ENCODE measurements around the gene PXDC1.

The PXDC1 gene

DNA sequence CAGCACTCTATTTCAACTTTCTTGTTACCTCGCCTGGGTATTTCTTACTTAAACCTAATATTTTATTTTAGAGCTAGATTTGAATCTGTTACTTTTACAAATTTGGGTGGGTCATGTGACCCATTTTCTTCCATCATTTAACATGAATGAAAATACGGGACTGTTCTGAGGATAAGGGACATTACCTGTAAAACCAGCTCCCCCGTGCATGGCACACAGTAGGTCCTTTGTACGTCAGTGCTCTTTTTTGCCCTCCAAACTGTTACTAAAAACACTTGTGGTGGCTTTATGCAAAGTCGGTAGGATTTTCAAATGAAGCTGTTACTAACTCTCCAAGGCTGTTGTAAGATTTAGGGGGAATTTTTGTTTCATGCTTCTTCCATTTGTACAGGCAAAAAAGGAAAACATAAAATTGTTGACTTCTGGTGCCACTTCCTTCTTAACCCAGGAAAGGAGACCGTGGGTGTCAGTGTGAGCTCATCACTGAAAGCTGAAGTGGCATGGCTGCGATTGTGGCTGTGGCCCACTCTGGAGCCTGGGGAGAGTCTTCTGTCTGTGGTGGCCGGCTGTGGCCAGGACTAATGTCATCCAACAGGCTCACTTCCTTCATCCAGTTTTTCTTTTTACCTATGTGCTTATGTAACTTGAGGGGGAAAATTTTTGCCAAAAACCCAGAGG is 40.2 kb upstream of the PXDC1 start:
- no peaks in the 10 kb centered on the region for H3K36me3 ChIP-seq (ENCODE audit: control insufficient read depth, insufficient read depth, low read length)
- H3K27ac ChIP-seq (ENCODE audit: low read depth, low read length, severe bottlenecking) = no peak overlapping the region
- no peaks in the 10 kb centered on the region for H3K9me3 ChIP-seq (ENCODE audit: control insufficient read depth, low read length)
- WGBS, 2 experiments (ENCODE audit: insufficient coverage in 2 of 2) = 96 to 100% methylated on average over 3 to 4 of the region's 8 CpGs
- H3K4me1 ChIP-seq (ENCODE audit: control insufficient read depth, insufficient read depth, low read length, poor library complexity, severe bottlenecking) = no peaks in the 10 kb centered on the region
- H3K4me3 ChIP-seq (ENCODE audit: extremely low read depth, insufficient read depth, low read length, poor library complexity, severe bottlenecking) = no peak overlapping the region

DNA sequence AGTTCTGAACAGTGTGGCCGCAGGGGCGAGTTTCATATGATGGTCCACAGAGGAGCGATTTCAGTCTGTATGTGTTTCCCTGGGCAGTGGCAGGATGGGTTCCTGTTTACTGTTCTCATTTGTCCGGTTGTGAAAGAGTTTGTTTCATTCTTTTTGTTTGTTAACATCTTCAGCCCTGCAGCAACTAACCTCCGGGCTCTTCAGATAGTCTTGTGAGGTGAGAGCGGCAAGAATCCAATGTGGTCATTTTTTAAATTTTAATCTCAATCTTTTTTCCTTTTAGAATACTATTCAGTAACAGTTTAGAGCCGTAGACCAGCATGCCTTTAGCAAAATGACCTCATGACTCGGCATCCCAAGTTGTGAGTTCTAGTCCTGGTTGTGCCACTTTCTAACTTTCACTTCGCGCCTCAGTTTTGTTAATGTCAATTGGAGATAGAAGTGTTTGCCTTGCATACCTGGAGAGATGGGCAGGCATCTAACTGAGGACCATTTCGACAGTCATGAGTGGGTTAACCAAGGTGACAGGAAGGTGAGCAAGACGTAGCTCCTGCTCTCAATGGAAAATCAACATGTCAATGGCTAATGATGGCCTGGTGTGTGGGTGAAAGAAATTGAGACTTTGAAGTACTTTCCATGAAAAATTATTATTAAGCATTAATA is 38.5 kb upstream of the PXDC1 start:
- H3K36me3 ChIP-seq (ENCODE audit: control insufficient read depth, insufficient read depth, low read length) = no peaks in the 10 kb centered on the region
- WGBS, 2 experiments (ENCODE audit: insufficient coverage in 2 of 2) = 84 to 92% methylated on average over 7 to 8 of the region's 12 CpGs
- no peaks in the 10 kb centered on the region for H3K9me3 ChIP-seq (ENCODE audit: control insufficient read depth, low read length)
- H3K4me1 ChIP-seq (ENCODE audit: control insufficient read depth, insufficient read depth, low read length, poor library complexity, severe bottlenecking) = no peaks in the 10 kb centered on the region
- no peak overlapping the region for H3K27ac ChIP-seq (ENCODE audit: low read depth, low read length, severe bottlenecking)
- H3K4me3 ChIP-seq (ENCODE audit: extremely low read depth, insufficient read depth, low read length, poor library complexity, severe bottlenecking) = no peak overlapping the region

DNA sequence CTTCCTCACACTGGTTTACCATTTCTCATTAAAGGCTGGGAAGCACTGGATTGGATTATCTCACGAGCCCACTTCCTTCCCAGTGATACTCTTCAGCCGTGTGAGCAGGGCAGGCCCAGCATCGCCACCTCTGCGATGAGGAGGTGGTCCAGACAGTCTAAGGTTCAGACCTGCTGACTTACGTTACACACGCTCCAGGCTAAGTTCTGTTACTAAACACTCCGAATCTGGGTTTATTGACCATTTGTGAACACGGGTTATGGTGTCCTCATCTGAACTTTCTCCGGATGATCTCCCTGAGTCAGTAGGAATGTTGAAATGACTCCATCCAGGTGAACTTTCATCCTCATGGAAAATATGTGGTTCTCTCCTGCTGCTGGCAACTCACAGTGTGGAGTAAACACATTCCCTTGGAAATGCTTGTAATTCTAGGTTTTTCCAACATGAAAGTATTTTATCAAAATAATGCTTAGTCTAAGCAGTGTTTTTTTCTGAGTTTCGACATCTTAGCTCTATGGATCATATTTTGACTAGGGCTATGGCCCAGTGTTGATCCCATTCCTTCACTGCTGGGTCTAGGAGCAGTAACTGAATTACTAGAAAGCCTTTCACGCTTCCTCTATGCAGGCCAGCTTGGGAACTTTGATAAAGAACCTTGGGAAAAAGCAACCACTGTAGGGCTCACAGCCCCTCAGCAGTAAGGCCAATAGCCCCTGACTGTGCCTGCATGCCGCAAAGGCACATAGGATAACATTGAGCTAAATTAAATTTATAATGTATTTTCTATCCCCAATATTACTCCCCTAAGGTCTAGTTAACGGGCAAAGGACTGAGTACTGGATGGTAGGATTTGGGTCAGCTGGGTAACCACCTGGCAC is 37.7 kb upstream of the PXDC1 start:
- H3K4me3 ChIP-seq (ENCODE audit: extremely low read depth, insufficient read depth, low read length, poor library complexity, severe bottlenecking) = no peak overlapping the region
- no peaks in the 10 kb centered on the region for H3K4me1 ChIP-seq (ENCODE audit: control insufficient read depth, insufficient read depth, low read length, poor library complexity, severe bottlenecking)
- no peaks in the 10 kb centered on the region for H3K9me3 ChIP-seq (ENCODE audit: control insufficient read depth, low read length)
- 94 to 95% methylated on average over 11 of the region's 13 CpGs for WGBS, 2 experiments (ENCODE audit: insufficient coverage in 2 of 2)
- H3K27ac ChIP-seq (ENCODE audit: low read depth, low read length, severe bottlenecking) = no peak overlapping the region
- no peaks in the 10 kb centered on the region for H3K36me3 ChIP-seq (ENCODE audit: control insufficient read depth, insufficient read depth, low read length)

DNA sequence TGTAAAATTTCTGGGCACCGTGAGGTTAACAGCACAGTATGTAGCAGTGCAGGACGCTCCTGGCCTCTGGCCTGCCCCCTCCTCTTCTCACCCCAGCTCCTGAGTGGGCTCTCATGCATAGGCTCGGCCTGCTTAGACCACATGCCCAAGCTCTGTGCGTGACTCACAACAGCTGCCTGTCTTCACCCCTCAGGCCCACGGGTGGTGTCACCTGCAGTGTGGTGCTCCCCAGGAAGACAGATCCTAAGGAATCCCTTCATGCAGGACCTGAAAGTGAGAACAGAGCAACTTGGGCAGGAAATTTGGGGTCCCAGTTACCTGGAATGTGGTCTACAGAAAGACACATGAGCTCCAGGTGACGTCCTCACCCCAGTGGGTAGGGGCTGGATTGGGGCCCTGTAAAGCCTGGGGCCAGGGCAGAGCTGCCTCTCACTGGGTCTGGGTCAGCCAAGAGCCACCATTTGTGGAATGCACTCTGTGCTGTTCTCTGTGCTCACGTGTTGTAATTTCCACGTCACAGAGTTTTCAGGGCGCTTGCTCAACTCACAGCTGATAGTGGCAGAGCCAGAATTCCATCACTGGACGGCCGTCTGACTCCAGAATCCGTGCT is 37.0 kb upstream of the PXDC1 start:
- Histone ChIP-seq H3K4me1 (ENCODE audit: control insufficient read depth, insufficient read depth, low read length, poor library complexity, severe bottlenecking) (no peaks in the 10 kb centered on the region), H3K4me3 (ENCODE audit: extremely low read depth, insufficient read depth, low read length, poor library complexity, severe bottlenecking) (no peak overlapping the region), H3K9me3 (ENCODE audit: control insufficient read depth, low read length) (no peaks in the 10 kb centered on the region), H3K36me3 (ENCODE audit: control insufficient read depth, insufficient read depth, low read length) (no peaks in the 10 kb centered on the region), H3K27ac (ENCODE audit: low read depth, low read length, severe bottlenecking) (no peak overlapping the region)
- WGBS, 2 experiments (ENCODE audit: insufficient coverage in 2 of 2) = 93 to 96% methylated on average over 12 of the region's 12 CpGs

DNA sequence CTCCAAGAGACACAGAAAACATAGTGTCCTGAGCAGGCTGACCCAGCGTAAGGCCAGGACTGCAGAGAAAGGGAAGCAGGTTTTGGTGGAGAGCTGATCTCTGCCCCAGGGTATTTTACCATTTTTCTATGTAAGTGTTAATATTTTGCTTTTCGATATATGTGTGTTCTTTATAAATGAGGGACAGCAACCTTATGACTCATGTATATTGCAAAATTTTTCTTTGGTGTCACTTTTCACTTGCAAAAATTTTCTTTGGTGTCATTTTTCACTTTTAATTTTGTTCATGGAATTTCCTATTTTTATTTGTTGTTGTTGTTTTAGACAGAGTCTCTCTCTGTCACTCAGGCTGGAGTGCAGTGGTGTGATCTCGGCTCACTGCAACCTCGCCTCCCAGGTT is 34.6 kb upstream of the PXDC1 start:
- Histone ChIP-seq H3K4me1 (ENCODE audit: control insufficient read depth, insufficient read depth, low read length, poor library complexity, severe bottlenecking) (no peaks in the 10 kb centered on the region), H3K9me3 (ENCODE audit: control insufficient read depth, low read length) (no peaks in the 10 kb centered on the region), H3K4me3 (ENCODE audit: extremely low read depth, insufficient read depth, low read length, poor library complexity, severe bottlenecking) (no peak overlapping the region), H3K27ac (ENCODE audit: low read depth, low read length, severe bottlenecking) (no peak overlapping the region), H3K36me3 (ENCODE audit: control insufficient read depth, insufficient read depth, low read length) (no peaks in the 10 kb centered on the region)
- 100% methylated on average over 1 to 2 of the region's 4 CpGs for WGBS, 2 experiments (ENCODE audit: insufficient coverage in 2 of 2)

DNA sequence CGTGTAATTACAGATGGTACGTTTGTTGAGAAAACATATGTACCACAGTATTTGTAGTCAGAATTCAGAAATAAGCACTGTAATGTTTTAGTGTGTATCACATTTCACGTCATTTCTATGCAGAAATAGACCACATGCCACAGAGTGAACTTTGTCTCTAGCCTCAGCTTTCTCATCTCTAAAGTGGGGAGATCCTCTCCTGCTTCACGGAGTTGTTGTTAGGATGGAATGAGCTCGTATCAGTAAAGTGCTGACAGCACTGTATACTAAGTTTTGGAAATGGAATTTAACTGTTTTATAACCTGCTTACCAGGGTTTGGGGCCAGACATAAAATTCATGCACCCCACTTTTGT is 34.2 kb upstream of the PXDC1 start:
- no peak overlapping the region for H3K4me3 ChIP-seq (ENCODE audit: extremely low read depth, insufficient read depth, low read length, poor library complexity, severe bottlenecking)
- no peaks in the 10 kb centered on the region for H3K9me3 ChIP-seq (ENCODE audit: control insufficient read depth, low read length)
- H3K4me1 ChIP-seq (ENCODE audit: control insufficient read depth, insufficient read depth, low read length, poor library complexity, severe bottlenecking) = no peaks in the 10 kb centered on the region
- 85% methylated on average over 2 of the region's 5 CpGs; no CpG with 5 or more reads in 1 of the 2 experiments for WGBS, 2 experiments (ENCODE audit: insufficient coverage in 2 of 2)
- no peak overlapping the region for H3K27ac ChIP-seq (ENCODE audit: low read depth, low read length, severe bottlenecking)
- no peaks in the 10 kb centered on the region for H3K36me3 ChIP-seq (ENCODE audit: control insufficient read depth, insufficient read depth, low read length)

DNA sequence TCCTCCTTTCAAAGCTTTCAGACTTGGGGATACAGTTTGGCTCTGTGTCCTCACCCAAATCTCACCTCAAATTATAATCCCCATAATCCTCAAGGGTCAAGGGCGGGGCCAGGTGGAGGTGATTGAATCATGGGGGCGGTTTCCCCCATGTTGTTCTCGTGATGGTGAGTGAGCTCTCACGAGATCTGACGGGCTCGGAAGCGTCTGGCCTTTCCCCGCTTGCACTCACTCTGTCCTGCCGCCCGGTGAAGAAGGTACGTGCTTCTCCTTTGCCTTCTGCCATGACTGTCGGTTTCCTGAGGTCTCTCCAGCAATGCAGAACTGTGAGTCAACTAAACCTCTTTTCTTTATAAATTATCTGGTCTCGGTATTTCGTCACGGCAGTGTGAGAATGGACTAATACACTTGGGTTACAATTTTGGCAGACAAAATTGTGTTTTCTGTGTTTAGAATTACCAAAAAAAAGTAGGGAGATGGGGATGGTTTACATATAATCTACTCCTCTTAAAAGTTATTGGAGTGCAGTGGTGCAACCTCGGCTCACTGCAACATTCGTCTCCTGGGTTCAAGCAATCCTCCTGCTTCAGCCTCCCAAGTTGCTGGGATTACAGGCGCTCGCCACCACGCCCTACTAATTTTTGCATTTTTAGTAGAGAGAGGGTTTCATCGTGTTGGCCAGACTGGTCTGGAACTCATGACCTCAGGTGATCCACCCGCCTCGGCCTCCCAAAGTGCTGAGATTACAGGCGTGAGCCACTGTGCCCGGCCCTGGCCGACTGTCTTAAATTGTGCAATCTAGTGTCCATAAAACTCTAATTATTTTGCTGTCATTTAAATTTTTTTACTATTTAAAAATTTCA is 33.6 kb upstream of the PXDC1 start:
- H3K4me1 ChIP-seq (ENCODE audit: control insufficient read depth, insufficient read depth, low read length, poor library complexity, severe bottlenecking) = no peaks in the 10 kb centered on the region
- no peak overlapping the region for H3K27ac ChIP-seq (ENCODE audit: low read depth, low read length, severe bottlenecking)
- 90 to 97% methylated on average over 22 to 26 of the region's 26 CpGs for WGBS, 2 experiments (ENCODE audit: insufficient coverage in 2 of 2)
- H3K4me3 ChIP-seq (ENCODE audit: extremely low read depth, insufficient read depth, low read length, poor library complexity, severe bottlenecking) = no peak overlapping the region
- no peaks in the 10 kb centered on the region for H3K36me3 ChIP-seq (ENCODE audit: control insufficient read depth, insufficient read depth, low read length)
- no peaks in the 10 kb centered on the region for H3K9me3 ChIP-seq (ENCODE audit: control insufficient read depth, low read length)

DNA sequence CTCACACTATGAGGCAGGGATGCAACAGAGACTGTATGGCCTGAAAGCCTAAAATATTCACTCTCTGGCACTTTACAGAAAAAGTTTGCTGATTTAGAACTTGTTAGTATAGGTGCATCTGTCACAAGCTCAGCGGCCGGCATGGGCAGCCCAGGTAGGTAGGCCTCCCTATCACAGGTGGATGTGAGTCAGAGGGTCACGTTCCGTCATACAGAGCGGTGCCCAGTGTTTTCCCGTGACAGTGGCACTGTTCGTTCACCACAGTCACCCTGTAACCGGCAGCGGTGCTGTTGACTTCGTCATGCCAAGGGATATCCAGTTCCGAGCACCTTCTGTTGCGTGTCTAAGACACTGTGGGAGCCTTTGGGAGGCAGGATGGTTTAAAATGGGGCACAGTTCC is 32.9 kb upstream of the PXDC1 start:
- WGBS, 2 experiments (ENCODE audit: insufficient coverage in 2 of 2) = 94 to 97% methylated on average over 12 of the region's 12 CpGs
- Histone ChIP-seq H3K4me1 (ENCODE audit: control insufficient read depth, insufficient read depth, low read length, poor library complexity, severe bottlenecking) (no peaks in the 10 kb centered on the region), H3K4me3 (ENCODE audit: extremely low read depth, insufficient read depth, low read length, poor library complexity, severe bottlenecking) (no peak overlapping the region), H3K27ac (ENCODE audit: low read depth, low read length, severe bottlenecking) (no peak overlapping the region), H3K36me3 (ENCODE audit: control insufficient read depth, insufficient read depth, low read length) (no peaks in the 10 kb centered on the region), H3K9me3 (ENCODE audit: control insufficient read depth, low read length) (no peaks in the 10 kb centered on the region)

DNA sequence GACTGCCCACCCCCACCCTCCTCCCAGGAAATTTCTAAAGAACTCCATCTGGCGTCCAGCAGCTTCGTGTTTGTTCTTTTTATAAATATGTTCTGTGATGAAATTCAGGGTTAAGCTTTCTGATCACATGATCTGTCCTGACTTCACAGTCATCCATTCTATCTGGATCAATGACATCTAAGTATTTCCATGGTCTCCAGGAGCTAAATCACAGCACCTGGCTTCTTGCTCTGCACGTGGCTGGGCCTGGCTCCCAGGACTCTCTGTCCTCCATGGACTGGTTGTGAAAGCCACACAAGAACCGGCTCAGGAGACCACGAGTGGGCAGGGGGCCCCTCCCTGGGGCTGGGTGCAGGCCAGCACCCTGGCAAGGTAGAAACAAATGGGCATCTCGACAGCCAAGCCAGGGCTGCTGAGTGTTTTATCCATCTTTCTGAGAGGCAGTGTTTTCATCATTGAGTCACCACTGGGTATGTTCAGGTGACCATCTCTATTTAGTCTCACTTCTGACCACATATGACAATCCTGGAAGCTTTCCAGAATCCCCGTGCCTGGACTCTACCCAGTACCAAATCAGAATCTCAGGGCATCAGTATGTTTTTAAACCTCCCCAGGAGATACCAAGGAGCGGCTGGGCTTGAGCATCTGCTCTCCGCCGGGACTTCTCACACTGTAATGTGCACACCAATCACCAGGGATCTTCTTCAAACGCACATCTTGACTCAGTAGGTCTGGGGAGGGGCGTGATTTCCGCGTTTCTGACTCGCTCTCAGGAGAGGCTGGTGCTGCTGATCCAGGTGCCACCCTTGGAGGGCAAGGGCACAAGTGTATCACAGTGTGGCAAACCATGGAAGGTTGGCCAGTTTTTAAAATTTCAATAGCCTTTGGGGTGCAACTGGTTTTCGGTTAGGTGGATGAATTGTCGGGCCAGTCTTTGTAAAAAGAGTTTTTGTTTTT is 31.6 kb upstream of the PXDC1 start:
- 92 to 97% methylated on average over 13 of the region's 17 CpGs for WGBS, 2 experiments (ENCODE audit: insufficient coverage in 2 of 2)
- no peaks in the 10 kb centered on the region for H3K9me3 ChIP-seq (ENCODE audit: control insufficient read depth, low read length)
- no peaks in the 10 kb centered on the region for H3K36me3 ChIP-seq (ENCODE audit: control insufficient read depth, insufficient read depth, low read length)
- H3K4me1 ChIP-seq (ENCODE audit: control insufficient read depth, insufficient read depth, low read length, poor library complexity, severe bottlenecking) = no peaks in the 10 kb centered on the region
- H3K27ac ChIP-seq (ENCODE audit: low read depth, low read length, severe bottlenecking) = no peak overlapping the region
- H3K4me3 ChIP-seq (ENCODE audit: extremely low read depth, insufficient read depth, low read length, poor library complexity, severe bottlenecking) = no peak overlapping the region

Data from mesodermal cell (in vitro differentiated cells).